HepG2 (cell line): ENCODE measurements around the gene TNKS1BP1. TPM values are rescaled to one million over a fixed set of nuclear protein-coding genes. Genes with fewer than 3 reads are reported as not detected.

Experiments used
- DMAP1 ChIP-seq: IDR thresholded peaks from 2 replicates; pipeline ENCODE4 v1.6.1; 2016
- EHMT2 ChIP-seq: fragments of 200-600 bp; sonication (generic); IDR thresholded peaks from 2 replicates; pipeline ENCODE4 v1.7.0; 2017; ENCODE audit warnings: antibody characterized with exemption, low read depth, low read length, borderline replicate concordance
- GABPA ChIP-seq, 2 experiments: IDR thresholded peaks; 2 replicates each; pipeline ENCODE4 v1.6.1; 2011 to 2016; ENCODE audit warnings: low read depth in 2 of 2, low read length in 1 of 2, missing biosample characterization in 1 of 2, missing genetic modification characterization in 1 of 2
- HNRNPLL ChIP-seq: fragments of 200-400 bp; formaldehyde crosslinking; IDR thresholded peaks from 2 replicates; pipeline ENCODE4 v1.6.1; 2017; ENCODE audit warnings: mild to moderate bottlenecking, low read depth, low read length; ENCODE audit not compliant: poor library complexity, severe bottlenecking
- KLF16 ChIP-seq, 2 experiments: sonication (generic) in 1 of 2; formaldehyde crosslinking in 1 of 2; IDR thresholded peaks; 2 replicates each; pipeline versions ENCODE4 v1.6.1 to v1.8.0; 2016 to 2023; ENCODE audit warnings: missing genetic modification reagents in 2 of 2, missing compliant biosample characterization in 1 of 2
- MEF2D ChIP-seq: sonication (generic); formaldehyde crosslinking; IDR thresholded peaks from 2 replicates; pipeline ENCODE4 v1.5.1; 2020; ENCODE audit warnings: mild to moderate bottlenecking, missing genetic modification reagents
- NFE2L1 ChIP-seq: sonication (generic); formaldehyde crosslinking; IDR thresholded peaks from 2 replicates; pipeline ENCODE4 v1.4.0; 2020; ENCODE audit warnings: missing genetic modification reagents, mild to moderate bottlenecking, borderline replicate concordance
- PLSCR1 ChIP-seq: sonication (generic); formaldehyde crosslinking; IDR thresholded peaks from 2 replicates; pipeline ENCODE4 v1.5.0; 2020; ENCODE audit warnings: missing genetic modification reagents, mild to moderate bottlenecking, borderline replicate concordance
- RFXANK ChIP-seq: IDR thresholded peaks from 2 replicates; pipeline ENCODE4 v1.6.1; 2016
- SMARCC2 ChIP-seq: fragments of 450-650 bp; IDR thresholded peaks from 2 replicates; pipeline ENCODE4 v1.6.1; 2017; ENCODE audit warnings: antibody characterized with exemption, mild to moderate bottlenecking
- SPEN ChIP-seq: sonication (generic); formaldehyde crosslinking; IDR thresholded peaks from 2 replicates; pipeline ENCODE4 v1.5.1; 2020; ENCODE audit warnings: low read depth, mild to moderate bottlenecking, missing genetic modification reagents
- SRSF1 ChIP-seq: fragments of 200-400 bp; formaldehyde crosslinking; optimal IDR thresholded peaks from 2 replicates; pipeline ENCODE3; 2017; ENCODE audit warnings: mild to moderate bottlenecking, low read depth, low read length, moderate library complexity
- SUZ12 ChIP-seq: fragments of 150-350 bp; IDR thresholded peaks from 2 replicates; pipeline ENCODE4 v1.6.1; 2014; ENCODE audit warnings: low read depth, low read length
- XRCC5 ChIP-seq: fragments of 200-400 bp; formaldehyde crosslinking; optimal IDR thresholded peaks from 2 replicates; pipeline ENCODE3; 2017; ENCODE audit warnings: mild to moderate bottlenecking, low read length
- ZBTB38 ChIP-seq: sonication (generic); formaldehyde crosslinking; IDR thresholded peaks from 2 replicates; pipeline ENCODE4 v1.5.1; 2020; ENCODE audit warnings: mild to moderate bottlenecking, missing genetic modification reagents
- ZNF10 ChIP-seq: sonication (generic); formaldehyde crosslinking; IDR thresholded peaks from 2 replicates; pipeline ENCODE4 v1.4.0; 2020; ENCODE audit warnings: mild to moderate bottlenecking, low read depth, missing genetic modification reagents, borderline replicate concordance
- ZNF101 ChIP-seq: sonication (generic); formaldehyde crosslinking; IDR thresholded peaks from 2 replicates; pipeline ENCODE4 v1.4.0; 2020; ENCODE audit warnings: mild to moderate bottlenecking, low read depth, missing genetic modification reagents, borderline replicate concordance
- ZNF138 ChIP-seq: sonication (generic); formaldehyde crosslinking; IDR thresholded peaks from 2 replicates; pipeline ENCODE4 v1.5.0; 2020; ENCODE audit warnings: mild to moderate bottlenecking, low read depth, missing genetic modification reagents
- ZNF337 ChIP-seq: sonication (generic); formaldehyde crosslinking; IDR thresholded peaks from 2 replicates; pipeline ENCODE4 v1.5.1; 2020; ENCODE audit warnings: missing genetic modification reagents, low read depth, mild to moderate bottlenecking, borderline replicate concordance
- ZNF44 ChIP-seq: sonication (generic); formaldehyde crosslinking; IDR thresholded peaks from 2 replicates; pipeline ENCODE4 v1.5.1; 2020; ENCODE audit warnings: mild to moderate bottlenecking, missing genetic modification reagents
- ZNF572 ChIP-seq: sonication (generic); formaldehyde crosslinking; IDR thresholded peaks from 2 replicates; pipeline ENCODE4 v1.5.1; 2020; ENCODE audit warnings: mild to moderate bottlenecking, missing genetic modification reagents
- ZNF792 ChIP-seq: IDR thresholded peaks from 2 replicates; pipeline ENCODE4 v1.6.1; 2016
- polyA plus RNA-seq, 8 experiments: library from polyadenylated mRNA; depleted of rRNA in 3 of 8; stranded (reverse) in 7 of 8; unstranded in 1 of 8; fragments of >200 nt; fragmentation: Illumina TruSeq in 4 of 8; extraction: Trizol in 4 of 8; gene quantifications; 2 replicates each; pipeline versions ENCODE4 v1.2.1 to v1.2.3, GENCODE V29; 2011 to 2016; ENCODE audit warnings: low read depth in 4 of 8, missing spikeins in 1 of 8, mixed read lengths in 1 of 8; ENCODE audit not compliant: insufficient read depth in 1 of 8
- total RNA-seq, 5 experiments: library from RNA; depleted of rRNA; stranded (reverse); fragments of >200 nt; fragmentation: Illumina TruSeq; extraction: Trizol; gene quantifications; 2 replicates each; pipeline ENCODE4 v1.2.3, GENCODE V29; 2016; ENCODE audit warnings: low read depth in 1 of 5
- TF ChIP-seq, protein P1 (sequence below): sonication (generic); formaldehyde crosslinking; IDR thresholded peaks from 2 replicates; pipeline ENCODE4 v1.8.1; 2023; ENCODE audit warnings: mild to moderate bottlenecking, moderate library complexity, missing genetic modification reagents
- TF ChIP-seq, protein P2 (sequence below): sonication (generic); formaldehyde crosslinking; conservative IDR thresholded peaks from 2 replicates; pipeline ENCODE4 v1.4.0; 2020; ENCODE audit warnings: missing genetic modification reagents
- TF ChIP-seq, protein P3 (sequence below): sonication (generic); formaldehyde crosslinking; IDR thresholded peaks from 2 replicates; pipeline ENCODE4 v1.5.0; 2020; ENCODE audit warnings: missing genetic modification reagents

TNKS1BP1 gene
- total and polyA plus RNA-seq, 2 of the 13 experiments (the other 11 are each of a cell fraction or from before 2014, with no cell fraction given), result 13.7 to 15.0 TPM

GRCh38 chr11:57324886-57325734 lies at the start of gene TNKS1BP1 (continued):
- TF ChIP-seq PLSCR1 (CRISPR knock-in tag) (no peak), SMARCC2 (no peak), ZNF44 (CRISPR knock-in tag) (no peak), ZNF572 (CRISPR knock-in tag) (no peak), ZNF10 (CRISPR knock-in tag) (no peak), SPEN (CRISPR knock-in tag) (no peak), RFXANK (CRISPR knock-in tag) (no peak), MEF2D (no peak), ZBTB38 (CRISPR knock-in tag) (no peak), ZNF138 (CRISPR knock-in tag) (no peak), EHMT2 (no peak), SRSF1 (peak; percentile 80), KLF16 (CRISPR knock-in tag; IDR thresholded peaks at IDR 0.05) (peak in 1 of 2 experiments; percentile 40; a peak in 1 of 4 replicates), ZNF101 (CRISPR knock-in tag) (no peak), SUZ12 (no peak), GABPA (IDR thresholded peaks at IDR 0.05; ENCODE audit: low read depth, low read length) (peak; percentile 9; the same call in 1 of the 2 replicates), GABPA (CRISPR knock-in tag; IDR thresholded peaks at IDR 0.05; ENCODE audit: low read depth) (peak; percentile 67), ZNF337 (0 out of 2 replicates have a peak, but pooled peaks have one; percentile 74), DMAP1 (CRISPR knock-in tag) (peak; percentile 80), XRCC5 (peak; percentile 80), NFE2L1 (CRISPR knock-in tag) (no peak), ZNF792 (CRISPR knock-in tag) (0 out of 2 replicates have a peak, but pooled peaks have one; percentile 17), HNRNPLL (peak; percentile 90)
- TF ChIP-seq, protein P1, sequence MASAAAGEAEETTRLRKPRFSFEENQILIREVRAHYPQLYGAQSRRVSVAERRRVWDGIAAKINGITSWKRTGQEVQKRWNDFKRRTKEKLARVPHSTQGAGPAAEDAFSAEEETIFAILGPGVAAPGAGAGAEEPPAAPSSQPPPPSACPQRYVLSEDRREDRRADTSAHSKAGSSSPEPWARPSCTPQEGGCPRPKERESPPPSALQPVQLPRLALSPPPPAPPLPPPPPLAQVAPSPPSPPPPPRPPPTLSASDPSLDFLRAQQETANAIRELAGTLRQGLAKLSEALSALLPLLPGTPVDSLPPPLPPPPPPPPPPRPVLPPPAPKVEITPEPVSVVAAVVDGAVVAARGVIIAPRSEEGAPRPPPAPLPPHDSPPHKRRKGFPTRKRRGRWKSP (CRISPR knock-in tag), result peak; percentile 57; the same call in 1 of the 2 replicates
- TF ChIP-seq, protein P2, sequence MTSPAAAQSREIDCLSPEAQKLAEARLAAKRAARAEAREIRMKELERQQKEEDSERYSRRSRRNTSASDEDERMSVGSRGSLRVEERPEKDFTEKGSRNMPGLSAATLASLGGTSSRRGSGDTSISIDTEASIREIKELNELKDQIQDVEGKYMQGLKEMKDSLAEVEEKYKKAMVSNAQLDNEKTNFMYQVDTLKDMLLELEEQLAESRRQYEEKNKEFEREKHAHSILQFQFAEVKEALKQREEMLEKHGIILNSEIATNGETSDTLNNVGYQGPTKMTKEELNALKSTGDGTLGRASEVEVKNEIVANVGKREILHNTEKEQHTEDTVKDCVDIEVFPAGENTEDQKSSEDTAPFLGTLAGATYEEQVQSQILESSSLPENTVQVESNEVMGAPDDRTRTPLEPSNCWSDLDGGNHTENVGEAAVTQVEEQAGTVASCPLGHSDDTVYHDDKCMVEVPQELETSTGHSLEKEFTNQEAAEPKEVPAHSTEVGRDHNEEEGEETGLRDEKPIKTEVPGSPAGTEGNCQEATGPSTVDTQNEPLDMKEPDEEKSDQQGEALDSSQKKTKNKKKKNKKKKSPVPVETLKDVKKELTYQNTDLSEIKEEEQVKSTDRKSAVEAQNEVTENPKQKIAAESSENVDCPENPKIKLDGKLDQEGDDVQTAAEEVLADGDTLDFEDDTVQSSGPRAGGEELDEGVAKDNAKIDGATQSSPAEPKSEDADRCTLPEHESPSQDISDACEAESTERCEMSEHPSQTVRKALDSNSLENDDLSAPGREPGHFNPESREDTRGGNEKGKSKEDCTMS (CRISPR knock-in tag), result no peak
- TF ChIP-seq, protein P3, sequence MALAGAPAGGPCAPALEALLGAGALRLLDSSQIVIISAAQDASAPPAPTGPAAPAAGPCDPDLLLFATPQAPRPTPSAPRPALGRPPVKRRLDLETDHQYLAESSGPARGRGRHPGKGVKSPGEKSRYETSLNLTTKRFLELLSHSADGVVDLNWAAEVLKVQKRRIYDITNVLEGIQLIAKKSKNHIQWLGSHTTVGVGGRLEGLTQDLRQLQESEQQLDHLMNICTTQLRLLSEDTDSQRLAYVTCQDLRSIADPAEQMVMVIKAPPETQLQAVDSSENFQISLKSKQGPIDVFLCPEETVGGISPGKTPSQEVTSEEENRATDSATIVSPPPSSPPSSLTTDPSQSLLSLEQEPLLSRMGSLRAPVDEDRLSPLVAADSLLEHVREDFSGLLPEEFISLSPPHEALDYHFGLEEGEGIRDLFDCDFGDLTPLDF (CRISPR knock-in tag), result no peak
